HL-60 (cell line): Measurements from ENCODE around the gene FHIT.

ENCODE experiments used
- DNase-seq, 2 experiments: peaks; one replicate each; pipeline ENCODE4 v3.0.0-alpha.2; 2010 to 2020; ENCODE audit warnings: low read depth in 1 of 2, low spot score in 1 of 2
- H3K27ac ChIP-seq: fragments of 250-450 bp; sonication (Bioruptor Pico); replicated peaks from 2 replicates; pipeline ENCODE4 v1.5.1; 2020; ENCODE audit warnings: mild to moderate bottlenecking, moderate library complexity
- H3K27me3 ChIP-seq: fragments of 250-450 bp; sonication (Bioruptor Pico); 2 replicates; pipeline ENCODE4 v1.5.1; 2021; ENCODE audit warnings: mild to moderate bottlenecking, moderate library complexity; ENCODE audit not compliant: insufficient read depth, poor library complexity, severe bottlenecking
- H3K4me3 ChIP-seq: replicated peaks from 2 replicates; pipeline ENCODE4 v1.5.1; 2011; ENCODE audit warnings: mild to moderate bottlenecking, control low read depth, low read length; ENCODE audit not compliant: insufficient read depth
- CTCF ChIP-seq: IDR thresholded peaks from one replicate; pipeline ENCODE4 v1.5.1; 2011; ENCODE audit warnings: low read length, control low read depth, inconsistent platforms; ENCODE audit not compliant: insufficient read depth
- GABPA ChIP-seq: IDR thresholded peaks from 2 replicates; pipeline ENCODE4 v1.6.1; 2012; ENCODE audit warnings: low read depth
- POLR2AphosphoS5 ChIP-seq: IDR thresholded peaks from 2 replicates; pipeline ENCODE4 v1.6.1; 2012; ENCODE audit warnings: low read depth
- REST ChIP-seq: IDR thresholded peaks from 2 replicates; pipeline ENCODE4 v1.6.1; 2012; ENCODE audit warnings: low read depth; ENCODE audit not compliant: insufficient replicate concordance
- SPI1 ChIP-seq: IDR thresholded peaks from 2 replicates; pipeline ENCODE4 v1.6.1; 2012; ENCODE audit warnings: low read depth, mild to moderate bottlenecking, borderline replicate concordance

The FHIT gene

GRCh38 chr3:59786374-59786773 is 1464.9 kb downstream of the FHIT start:
- no peaks in the 10 kb centered on the region for H3K27me3 ChIP-seq
- no peak overlapping the region for H3K27ac ChIP-seq
- no peak for DNase-seq
- TF ChIP-seq GABPA (no peak), CTCF (no peak), SPI1 (no peak), POLR2AphosphoS5 (no peak), REST (no peak)
- H3K4me3 ChIP-seq: no peak overlapping the region

GRCh38 chr3:59784164-59784563 is 1467.1 kb downstream of the FHIT start:
- Histone ChIP-seq H3K27me3 (no peaks in the 10 kb centered on the region), H3K27ac (no peak overlapping the region), H3K4me3 (no peak overlapping the region)
- no peak for DNase-seq
- TF ChIP-seq CTCF: no peak
- TF ChIP-seq GABPA: no peak
- no peak for TF ChIP-seq REST
- no peak for TF ChIP-seq SPI1
- TF ChIP-seq POLR2AphosphoS5: no peak

- Histone ChIP-seq H3K27me3 (no peaks in the 10 kb centered on the region), H3K27ac (no peak overlapping the region), H3K4me3 (no peak overlapping the region)
- no peak for TF ChIP-seq GABPA
- no peak for TF ChIP-seq POLR2AphosphoS5
- TF ChIP-seq REST: no peak
- no peak for TF ChIP-seq SPI1
- TF ChIP-seq CTCF: no peak
- no peak for DNase-seq
Measured at GRCh38 chr3:59783468-59783988, 1467.7 kb downstream of the FHIT start.
